ENCODE results near the gene CES3.

Gene CES3

GRCh38 chr16:67013233-67013822, 52.3 kb downstream of the CES3 start:
- no peak for DNase-seq

DNA sequence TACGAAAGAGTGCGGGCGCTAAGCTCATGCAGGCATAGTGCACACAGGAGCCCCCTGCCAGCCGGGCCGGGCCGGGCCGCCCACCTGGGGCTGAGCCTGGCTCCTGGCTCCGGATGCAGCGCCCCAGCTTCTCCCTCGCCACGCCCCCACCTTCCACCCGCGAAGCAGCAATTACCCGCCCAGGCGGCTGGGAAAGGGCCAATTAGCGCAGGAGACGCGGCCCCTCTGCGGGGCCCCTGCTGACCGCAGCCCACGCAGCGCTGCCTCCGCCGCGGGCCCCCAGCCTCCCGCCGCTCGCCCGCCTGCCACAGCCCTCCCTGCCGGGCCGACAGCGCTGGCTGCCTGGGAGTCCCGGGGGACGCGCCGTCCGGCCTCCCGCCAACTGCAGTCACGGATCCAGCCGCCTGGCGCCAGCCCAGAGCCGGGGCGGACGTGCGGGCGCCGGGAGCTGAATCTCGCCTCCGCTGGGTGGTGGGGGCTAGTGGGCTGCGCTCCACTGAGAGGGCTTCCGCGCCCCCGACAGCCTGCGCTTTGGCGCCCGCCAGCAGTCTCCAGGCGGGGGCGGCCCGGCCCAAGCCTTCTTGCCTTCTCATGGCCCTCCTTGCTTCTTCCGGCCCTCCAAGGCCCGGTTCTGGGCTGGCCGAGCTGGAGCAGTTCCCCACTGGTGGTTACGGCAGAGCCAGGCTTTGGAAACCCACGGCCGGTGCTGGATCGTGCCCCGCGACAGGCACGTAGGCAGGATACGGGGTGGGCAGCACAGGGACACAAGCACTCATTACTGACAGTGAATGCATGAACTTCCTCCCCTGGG, 53.0 kb downstream of the CES3 start:
- DNase-seq = peak; percentile 50

DNA sequence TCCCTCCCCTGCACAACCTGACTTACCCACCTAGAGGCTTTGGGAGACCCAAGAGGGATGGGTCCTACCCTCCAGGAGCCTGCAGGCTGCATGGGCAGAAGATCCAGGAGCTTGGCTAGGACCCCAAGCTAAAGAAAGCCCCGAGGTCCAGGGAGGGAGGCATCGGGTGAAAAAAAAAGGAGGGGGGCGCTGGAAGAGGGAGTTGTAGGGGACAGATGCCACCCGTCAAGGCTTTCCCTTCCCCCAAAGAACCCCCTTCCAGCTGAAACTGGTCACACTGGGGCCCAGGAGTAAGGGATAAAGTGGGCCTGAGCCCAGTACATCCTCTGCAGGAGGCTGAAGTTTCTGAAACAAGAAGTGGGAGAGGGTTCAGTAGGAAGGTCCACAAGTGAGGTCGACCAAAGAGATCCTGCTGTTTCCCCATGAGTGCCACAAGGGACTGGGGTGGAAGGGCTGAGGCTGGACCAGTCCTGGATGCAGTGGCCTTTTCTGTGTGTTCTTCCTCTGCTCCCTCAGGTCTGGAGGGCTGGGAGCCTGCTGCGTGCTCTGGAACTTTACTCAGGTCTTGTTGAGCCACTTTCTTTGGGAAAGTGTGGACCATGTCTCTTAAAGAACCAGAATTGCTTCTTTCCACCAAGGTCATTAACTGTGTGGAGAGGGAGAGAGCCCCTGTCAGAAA, 53.7 kb downstream of the CES3 start:
- no peak for DNase-seq

DNA sequence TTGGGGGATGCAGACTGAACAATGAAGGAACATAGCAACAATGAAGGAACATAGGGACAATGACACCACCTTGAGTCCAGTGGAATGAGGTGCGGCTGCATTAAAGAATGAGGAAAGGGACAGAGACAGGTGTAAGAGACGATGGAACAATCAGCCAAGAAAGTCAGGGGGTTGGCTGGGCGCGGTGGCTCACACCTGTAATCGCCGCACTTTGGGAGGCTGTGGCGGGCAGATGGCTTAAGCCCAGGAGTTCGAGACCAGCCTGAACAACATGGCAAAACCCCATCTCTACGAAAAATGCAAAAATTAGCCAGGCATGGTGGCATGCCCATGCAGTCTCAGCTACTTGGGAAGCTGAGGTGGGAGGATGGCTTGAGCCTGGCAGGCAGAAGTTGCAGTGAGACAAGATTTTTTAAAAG, 54.3 kb downstream of the CES3 start:
- no peak for DNase-seq

DNA sequence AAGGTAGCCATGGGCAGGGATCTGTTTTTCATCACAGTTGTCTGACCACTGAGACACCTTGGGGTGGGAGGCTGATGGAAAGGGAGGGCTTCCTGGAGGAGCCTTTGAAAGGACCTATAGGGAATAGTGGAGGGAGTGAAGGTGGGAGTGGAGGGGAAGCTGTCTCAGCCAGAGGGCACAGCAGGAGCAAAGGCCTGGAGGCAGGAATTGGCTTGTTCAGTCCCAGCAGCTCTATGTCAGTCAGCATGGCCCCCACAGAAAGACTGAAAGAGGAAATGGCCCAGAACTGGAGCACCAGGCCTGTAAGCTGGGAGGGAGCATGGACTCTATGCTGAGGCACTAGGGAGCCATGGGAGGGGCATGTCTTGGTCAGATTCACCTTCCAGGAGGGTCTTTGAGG, 55.1 kb downstream of the CES3 start:
- DNase-seq = no peak

GRCh38 chr16:67016681-67017420, 55.8 kb downstream of the CES3 start:
- DNase-seq = no peak

DNA sequence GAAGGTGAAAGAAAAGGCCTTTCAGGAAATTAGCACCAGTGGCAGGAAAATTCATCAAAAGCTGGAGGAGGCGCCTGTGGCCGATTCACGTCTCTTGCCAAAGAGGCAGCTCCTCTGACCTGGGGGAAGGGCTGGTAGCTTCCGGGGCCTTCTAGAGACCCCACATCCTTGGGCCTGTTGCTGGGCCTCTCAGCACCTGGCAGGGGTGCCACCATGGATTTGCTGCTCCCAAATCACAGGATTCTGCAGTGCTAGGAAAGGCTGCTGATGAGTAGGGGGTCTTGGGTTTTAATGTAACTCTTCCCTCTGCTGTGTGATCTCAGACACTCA, 56.3 kb downstream of the CES3 start:
- DNase-seq = no peak

DNA sequence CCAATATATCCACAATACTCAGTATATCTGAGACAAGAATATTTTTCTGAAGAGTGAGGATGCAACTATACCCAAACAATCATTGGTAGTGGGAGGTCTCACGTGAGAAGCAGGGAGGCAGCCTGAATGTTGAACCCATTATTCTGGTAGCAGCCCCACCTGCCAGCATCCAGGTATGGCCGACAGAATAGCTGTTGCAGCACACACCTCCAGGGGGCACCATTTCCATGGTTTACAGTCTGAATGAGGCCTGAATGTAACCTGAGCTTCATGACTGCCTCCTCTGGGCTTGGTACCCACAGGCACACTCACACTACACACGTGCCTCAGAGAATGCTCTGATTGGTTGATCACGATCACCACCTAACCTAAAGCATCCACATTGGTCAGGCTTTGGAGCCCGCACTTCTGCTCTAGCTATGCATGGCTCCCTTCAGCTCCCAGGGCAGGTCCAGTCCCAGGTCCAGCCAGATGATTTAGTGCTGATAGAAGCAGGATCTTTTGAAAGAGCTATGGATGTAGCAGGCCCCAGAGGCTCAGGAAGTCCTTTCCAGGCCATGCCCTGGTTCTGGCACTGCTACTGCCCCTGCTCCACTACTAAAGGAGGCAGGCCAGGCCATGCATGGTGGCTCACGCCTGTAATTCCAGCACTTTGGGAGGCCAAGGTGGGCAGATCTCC, 56.9 kb downstream of the CES3 start:
- DNase-seq = peak; percentile 97

DNA sequence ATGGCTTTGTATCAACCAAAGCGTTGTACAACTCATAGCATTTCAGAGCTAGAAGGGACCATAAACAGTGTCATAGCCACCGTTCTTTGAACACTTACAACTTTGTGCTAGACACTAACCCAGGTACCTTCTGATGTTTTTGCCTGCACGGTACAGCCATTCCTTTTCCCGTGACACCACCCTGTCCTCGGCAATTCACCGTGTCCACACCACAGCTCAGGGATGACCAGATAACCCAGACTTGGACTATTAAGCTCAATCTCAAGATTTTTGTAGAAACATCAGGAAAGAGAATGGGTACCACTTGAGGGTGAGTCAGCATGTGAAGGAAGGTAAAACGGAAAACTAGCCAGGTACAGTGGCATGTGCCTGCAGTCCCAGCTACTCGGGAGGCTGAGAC, 58.1 kb downstream of the CES3 start:
- DNase-seq = no peak

DNA sequence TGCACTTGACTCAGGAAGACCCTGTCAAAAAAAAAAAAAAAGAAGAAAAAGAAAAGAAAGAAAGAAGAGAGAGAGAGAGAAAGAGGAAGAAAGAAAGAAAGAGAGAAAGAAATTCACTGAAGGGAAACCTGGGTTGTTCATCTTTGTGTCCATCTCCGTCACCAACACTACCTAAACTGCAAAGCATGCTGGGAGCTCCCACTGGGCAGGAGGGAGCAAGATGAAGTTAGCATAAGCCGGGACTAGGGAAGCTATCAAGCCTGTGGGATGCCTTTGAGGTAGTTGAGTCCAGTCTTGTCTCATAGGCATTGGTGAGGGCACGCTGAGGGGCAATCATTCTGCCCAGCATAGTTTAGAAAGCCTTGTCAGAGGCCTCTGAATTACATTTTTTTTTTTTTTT, 60.3 kb downstream of the CES3 start:
- DNase-seq = no peak

DNA sequence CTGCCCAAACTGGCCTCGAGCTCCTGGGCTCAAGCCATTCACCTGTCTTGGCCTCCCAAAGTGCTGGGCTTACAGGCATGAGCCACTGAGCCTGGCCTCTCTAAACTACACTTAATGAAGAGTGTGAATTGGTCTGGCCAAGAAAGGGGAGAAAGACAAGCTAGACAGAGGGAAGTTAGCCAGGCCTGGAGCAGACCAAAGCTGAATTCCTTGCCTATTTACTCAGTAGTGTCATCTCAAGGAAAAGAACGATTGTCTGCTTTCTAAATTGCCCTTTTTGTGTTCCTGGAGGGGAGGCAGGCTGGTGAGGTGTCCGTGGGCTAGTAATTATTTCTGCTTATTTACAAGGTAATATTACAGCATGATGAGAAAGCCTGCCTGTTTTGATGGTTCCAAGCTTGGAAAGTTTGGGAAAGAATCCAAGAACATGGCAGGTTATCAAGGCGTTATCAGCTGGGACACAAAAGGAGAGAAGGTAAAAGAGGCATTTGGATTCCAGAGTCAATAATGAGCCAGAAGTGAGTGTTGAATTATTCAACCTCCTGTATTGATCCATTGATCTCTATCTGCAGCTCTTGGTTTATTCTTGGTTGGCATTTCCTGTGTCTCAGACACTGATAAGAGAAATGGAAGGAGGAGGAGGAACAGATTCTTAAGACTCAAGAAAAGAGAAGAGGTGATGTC, 61.6 kb downstream of the CES3 start:
- peak; percentile 50 for DNase-seq

DNA sequence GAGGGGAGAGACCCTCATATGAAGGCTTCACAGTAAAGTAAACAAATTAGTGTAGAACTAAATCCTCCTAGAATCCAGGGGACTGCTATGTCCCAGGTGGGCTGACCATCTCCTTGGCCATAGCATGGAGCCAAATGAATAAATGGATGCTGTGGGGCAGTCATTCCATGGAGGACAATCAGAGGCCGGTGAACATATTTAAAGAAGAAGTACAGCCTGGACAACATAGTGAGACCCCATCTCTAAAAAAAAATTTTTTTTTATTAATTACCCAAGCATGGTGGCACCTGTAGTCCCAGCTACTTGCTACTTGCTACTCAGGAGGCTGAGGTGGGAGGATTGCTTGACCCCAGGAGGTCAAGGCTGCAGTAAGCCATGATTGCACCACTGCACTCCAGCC, 62.6 kb downstream of the CES3 start:
- DNase-seq = no peak
